GM12864 (cell line): ENCODE measurements around the gene SCUBE1.

Source experiments
- DNase-seq: peaks from one replicate; pipeline ENCODE4 v3.0.0-alpha.2; 2011; ENCODE audit warnings: low read depth
- H3K4me3 ChIP-seq: 2 replicates; pipeline ENCODE4 v1.5.1; 2011; ENCODE audit warnings: mild to moderate bottlenecking, low read depth, low read length, control low read depth
- CTCF ChIP-seq: IDR thresholded peaks from 2 replicates; pipeline ENCODE4 v1.5.1; 2011; ENCODE audit warnings: low read depth, mild to moderate bottlenecking, moderate library complexity, low read length, control low read depth, inconsistent platforms; ENCODE audit errors: missing control alignments

Gene SCUBE1

GRCh38 chr22:43246188-43246587, 97.0 kb downstream of the SCUBE1 start:
- TF ChIP-seq CTCF = no peak
- DNase-seq = no peak
- H3K4me3 ChIP-seq = no peak overlapping the region

GRCh38 chr22:43245717-43246116, 97.5 kb downstream of the SCUBE1 start:
- DNase-seq = no peak
- H3K4me3 ChIP-seq = no peak overlapping the region
- no peak for TF ChIP-seq CTCF

GRCh38 chr22:43244803-43245527, 98.2 kb downstream of the SCUBE1 start:
- no peak overlapping the region for H3K4me3 ChIP-seq
- TF ChIP-seq CTCF = no peak
- DNase-seq = no peak

- no peak overlapping the region for H3K4me3 ChIP-seq
- no peak for DNase-seq
- peak; percentile 13 for TF ChIP-seq CTCF
Observed at GRCh38 chr22:43244402-43244801, 98.8 kb downstream of the SCUBE1 start.

GRCh38 chr22:43243324-43243723, 99.8 kb downstream of the SCUBE1 start:
- no peak for TF ChIP-seq CTCF

GRCh38 chr22:43242627-43243026, 100.5 kb downstream of the SCUBE1 start:
- no peak overlapping the region for H3K4me3 ChIP-seq
- no peak for DNase-seq
- TF ChIP-seq CTCF = no peak

More at GRCh38 chr22:43243324-43243723, 99.8 kb downstream of the SCUBE1 start:
- no peak for DNase-seq
- no peak overlapping the region for H3K4me3 ChIP-seq

GRCh38 chr22:43241699-43242386, 101.3 kb downstream of the SCUBE1 start:
- DNase-seq = no peak
- no peak for TF ChIP-seq CTCF
- H3K4me3 ChIP-seq = no peak overlapping the region
